ENCODE measurements around the gene MCF2L2.
"Not testable (repeated sequence)": the region's sequence is repeated elsewhere in the genome, so short reads cannot be mapped to it uniquely, and the experiment has no call there.

The MCF2L2 gene

GRCh38 chr3:183394150-183394549 lies 34.3 kb downstream of the MCF2L2 start:
- no peak for DNase-seq

- DNase-seq = no peak
Measured at GRCh38 chr3:183393625-183394024, 34.8 kb downstream of the MCF2L2 start.

DNA sequence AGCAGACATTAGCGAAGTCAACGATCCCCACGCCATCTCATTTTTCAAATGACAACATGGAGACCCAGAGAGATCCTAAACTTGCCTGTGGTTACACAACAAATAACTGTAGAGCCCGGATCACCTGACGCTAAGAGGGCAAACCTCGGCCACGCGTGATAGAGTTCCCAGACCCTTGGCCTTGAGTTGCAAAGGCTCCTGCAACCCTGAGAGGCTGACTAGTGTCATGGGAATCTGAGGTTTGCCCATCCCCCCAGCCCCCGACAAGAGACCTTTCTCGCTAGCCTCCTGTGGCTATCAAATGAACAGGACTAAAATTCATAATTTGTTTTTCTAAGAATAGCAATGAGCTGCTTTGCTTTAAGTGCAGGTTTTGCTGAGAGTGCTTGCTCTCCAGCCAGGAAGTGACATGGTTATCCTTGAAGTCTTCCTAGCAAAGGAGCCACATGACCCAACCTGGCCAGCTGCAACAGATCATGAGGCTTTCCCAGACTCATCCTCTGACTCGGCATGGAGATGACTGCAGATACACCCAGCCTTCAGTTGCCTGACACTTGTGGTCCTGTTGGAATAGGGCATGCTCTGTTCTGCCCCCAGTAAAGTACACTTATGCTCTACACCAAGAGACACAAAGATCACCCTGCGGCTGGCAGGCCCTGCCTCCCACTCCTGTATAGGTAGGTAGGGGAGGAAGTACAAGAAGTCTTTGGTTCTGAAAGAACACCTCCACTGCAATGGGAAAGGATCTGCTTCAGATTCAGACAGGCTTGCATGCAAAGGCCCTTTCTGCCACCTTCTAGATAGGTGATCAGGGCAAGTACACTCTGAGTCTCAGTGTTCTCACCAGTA lies 36.0 kb downstream of the MCF2L2 start:
- DNase-seq = no peak

DNA sequence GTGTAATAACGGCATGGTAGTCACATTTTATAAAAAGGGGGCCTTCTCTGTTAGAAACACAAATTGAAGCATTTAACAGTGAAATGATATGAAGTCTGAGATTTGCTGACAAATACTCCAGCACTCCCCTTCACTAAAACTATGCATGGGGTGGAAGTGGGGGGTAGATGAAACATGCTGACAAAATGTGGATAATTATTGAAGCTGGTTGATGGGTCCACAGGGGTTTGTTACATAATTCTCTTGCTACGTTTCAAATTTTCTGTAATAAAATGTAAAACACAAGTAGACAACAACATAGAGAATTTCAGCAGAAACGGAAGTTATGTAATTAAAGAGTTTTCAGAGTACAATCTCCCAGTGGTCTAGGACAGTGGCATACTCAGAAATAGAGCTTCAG lies 37.0 kb downstream of the MCF2L2 start:
- no peak for DNase-seq

DNA sequence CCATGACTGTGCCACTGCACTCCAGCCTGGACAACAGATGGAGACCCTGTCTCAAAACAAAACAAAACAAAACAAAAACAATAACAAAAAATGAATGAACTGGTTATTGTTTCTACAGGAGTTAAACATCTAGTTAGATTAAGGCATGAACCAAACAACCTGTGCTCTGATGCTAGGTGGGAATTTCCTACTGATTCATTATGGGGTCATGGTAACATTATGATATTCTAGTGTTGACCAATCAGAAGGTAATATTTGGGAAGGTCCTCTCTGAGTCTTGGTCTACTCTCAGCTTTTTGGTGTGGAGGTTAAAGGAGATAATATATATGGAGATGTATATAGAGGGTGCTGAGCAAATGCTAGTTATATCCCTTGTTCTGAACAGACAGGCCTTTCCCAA lies 37.6 kb downstream of the MCF2L2 start:
- no peak for DNase-seq

GRCh38 chr3:183388213-183388895 lies 40.1 kb downstream of the MCF2L2 start:
- DNase-seq = no peak

- DNase-seq = no peak
Measured at GRCh38 chr3:183387797-183388196, 40.6 kb downstream of the MCF2L2 start.

DNA sequence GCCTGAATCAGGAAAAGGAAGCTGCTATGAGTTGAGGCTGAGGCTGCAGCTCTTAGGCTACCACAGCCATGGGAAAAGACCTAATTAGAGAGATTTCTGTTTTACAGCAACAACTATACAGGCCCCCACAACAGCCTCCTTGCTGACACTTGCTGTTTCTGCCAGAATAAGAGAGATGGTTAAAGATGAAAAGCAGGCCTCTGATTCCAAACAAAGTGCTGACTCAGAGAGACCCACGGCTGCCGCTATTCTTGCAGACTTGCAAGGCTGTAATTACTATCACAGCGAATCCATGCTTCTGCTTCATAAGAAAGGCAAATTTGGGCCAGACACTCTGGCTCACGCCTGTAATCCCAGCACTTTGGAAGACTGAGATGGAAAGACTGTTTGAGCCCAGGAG lies 41.8 kb downstream of the MCF2L2 start:
- DNase-seq = no peak

GRCh38 chr3:183385698-183386613 lies 42.5 kb downstream of the MCF2L2 start:
- DNase-seq = peak; percentile 40

DNA sequence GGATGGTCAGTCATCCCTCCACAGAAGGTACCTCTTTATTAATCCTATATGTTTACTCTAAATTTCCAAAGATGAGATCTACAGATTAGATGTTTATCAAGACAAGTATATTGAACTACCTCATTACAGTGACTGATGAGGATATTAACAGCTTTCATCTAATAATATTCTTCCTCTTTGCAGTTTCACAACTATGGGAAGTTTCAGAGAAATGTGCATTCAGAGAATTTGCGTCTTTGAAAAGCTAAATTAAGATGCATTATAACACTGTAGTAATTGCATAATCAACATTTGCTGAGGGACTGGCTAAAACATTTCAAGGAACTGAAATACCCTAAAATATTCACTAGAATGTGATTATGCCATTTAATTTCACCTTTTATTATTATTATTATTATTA lies 46.7 kb downstream of the MCF2L2 start:
- DNase-seq = no peak

- peak; percentile 43 for DNase-seq
Measured at GRCh38 chr3:183381179-183381578, 47.2 kb downstream of the MCF2L2 start.

DNA sequence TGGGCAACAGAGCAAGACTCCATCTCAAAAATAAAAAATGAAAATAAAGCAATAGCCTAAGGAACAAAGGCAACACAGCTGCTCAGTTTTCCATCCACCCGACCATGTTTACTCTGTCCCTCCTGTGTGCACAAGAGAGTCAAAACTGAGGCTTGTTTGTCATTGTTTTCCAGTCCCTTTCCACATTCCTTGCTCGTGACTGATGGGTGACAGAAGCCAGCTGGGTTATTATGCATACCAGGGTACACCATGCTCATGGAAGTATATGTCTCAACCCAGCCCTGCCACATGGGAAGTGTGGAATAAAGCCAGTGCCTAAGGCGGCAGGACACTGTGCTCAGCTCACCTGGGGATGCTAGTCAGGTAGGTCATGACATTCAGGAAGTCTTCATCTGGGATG lies 49.5 kb downstream of the MCF2L2 start:
- DNase-seq = no peak

GRCh38 chr3:183378545-183378944 lies 49.9 kb downstream of the MCF2L2 start:
- no peak for DNase-seq

- no peak for DNase-seq
Measured at GRCh38 chr3:183378008-183378407, 50.4 kb downstream of the MCF2L2 start.

DNA sequence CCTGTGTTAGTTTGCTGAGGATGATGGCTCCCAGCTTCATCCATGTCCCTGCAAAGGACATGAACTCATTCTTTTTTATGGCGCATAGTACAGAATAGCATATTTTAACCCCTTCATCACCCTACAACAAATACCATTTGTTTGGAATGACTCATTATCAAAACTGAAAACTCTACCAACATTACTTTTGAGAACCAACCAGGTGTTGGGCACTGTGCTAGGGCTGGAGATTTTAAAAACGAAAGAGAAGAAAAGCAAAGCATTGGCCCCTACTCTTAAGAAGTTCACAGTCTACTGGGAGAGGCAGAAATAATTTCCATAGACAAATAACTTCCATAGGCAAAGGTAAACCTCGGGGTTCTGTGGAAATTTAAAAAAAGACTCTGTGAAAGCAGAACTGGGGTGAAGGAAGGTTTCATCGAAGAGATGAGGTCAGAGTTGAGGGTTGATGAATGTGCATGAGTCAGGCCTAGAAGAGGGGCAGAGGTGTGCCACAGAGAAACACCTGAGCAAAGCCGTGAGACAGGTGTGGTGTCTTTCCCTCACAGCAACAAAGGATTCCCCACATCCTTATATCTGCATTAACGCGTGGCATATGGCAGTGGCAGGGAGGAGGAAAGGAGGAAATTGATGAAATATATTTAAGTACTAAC lies 51.0 kb downstream of the MCF2L2 start:
- DNase-seq = no peak

GRCh38 chr3:183375787-183376186 lies 52.6 kb downstream of the MCF2L2 start:
- DNase-seq = peak; percentile 48

- no peak for DNase-seq
Measured at GRCh38 chr3:183375337-183375736, 53.1 kb downstream of the MCF2L2 start.

DNA sequence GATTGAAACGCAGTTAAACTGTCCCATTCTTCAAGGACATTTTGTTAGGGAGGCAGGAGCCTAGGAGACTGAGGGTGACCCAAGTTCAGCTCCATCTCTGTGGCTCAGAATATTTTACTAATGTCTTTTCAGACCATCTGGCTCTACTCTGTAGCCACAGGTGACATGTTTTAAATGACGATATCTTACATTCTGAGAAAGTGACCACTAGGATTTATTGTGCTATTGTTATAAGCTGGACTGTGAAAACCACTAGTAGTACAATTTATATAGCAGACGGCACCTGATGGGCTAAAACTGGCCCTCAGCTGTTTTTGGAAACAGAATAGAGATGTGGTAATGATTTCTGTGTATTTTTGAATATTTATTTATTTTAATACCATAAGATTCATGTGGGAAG lies 55.5 kb downstream of the MCF2L2 start:
- DNase-seq = no peak

DNA sequence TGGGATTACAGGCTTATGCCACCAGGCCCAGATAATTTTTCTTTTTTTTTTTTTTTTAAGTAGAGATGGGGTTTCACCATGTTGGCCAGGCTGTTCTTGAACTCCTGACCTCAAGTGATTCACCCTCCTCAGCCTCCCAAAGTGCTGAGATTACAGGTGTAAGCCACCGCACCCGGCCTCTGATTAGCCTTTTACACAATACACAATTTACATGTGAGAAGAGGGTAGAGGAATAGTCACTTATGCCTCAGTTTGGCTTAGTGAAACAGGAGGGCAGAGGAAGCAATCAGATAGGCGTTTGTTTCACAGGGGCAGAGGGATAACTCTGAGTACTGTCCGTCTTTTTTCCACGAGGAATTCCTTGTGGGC lies 56.8 kb downstream of the MCF2L2 start:
- not testable (repeated sequence) for DNase-seq

DNA sequence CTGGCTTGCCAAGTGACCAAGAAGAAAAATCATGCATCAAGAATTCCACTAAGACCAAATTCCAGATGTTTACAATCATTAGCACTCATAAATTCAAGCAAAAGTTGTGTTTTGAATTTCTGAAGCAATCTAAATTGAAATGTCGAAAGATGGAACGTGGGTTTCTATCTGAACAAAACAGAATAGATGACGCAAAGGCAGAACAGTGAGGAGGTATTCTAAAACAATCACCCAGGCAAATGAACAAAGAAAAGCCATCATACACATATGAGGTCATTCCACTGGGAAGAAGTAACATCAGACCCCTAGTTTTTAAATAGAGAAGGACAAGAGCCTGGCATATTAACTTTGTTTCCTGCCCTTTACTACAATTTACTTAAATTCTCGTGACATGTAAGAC lies 58.0 kb downstream of the MCF2L2 start:
- DNase-seq = no peak

DNA sequence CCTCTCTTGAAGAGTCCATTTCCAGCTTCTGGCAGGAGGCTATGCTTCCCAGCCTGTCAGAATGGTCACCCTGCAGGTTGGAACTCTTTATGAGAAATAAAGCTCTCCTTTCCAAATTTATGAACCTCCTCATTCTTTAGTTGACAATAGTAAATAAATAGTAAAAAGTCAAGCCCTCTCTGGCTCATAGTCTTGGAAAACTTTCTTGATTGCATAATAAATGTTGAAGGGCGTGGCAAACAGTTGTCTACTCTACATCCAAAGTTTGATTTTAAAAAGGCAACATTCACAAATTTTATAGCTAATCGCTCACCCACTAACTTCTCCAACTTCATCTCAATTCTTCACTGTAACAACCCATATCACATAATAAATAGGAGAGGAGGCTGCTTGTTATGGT lies 58.8 kb downstream of the MCF2L2 start:
- no peak for DNase-seq

DNA sequence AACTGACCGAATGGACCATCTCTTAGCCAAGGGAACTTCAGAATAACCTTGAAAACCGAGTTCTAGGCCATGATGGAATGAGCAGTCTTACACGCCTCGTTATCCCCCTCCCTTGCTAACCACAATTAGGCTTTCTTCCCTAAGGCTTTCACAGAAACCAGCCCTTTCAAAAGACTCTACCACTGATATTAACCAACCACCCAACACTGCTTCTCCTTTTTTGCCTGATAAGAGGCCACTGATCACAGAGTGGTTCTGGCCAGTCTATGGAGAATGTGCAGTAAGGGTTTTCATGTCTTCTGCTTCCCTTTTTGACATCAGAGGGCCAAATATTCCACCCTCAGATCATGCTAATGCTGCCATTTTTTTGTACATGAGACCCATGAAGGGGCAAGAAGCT lies 59.3 kb downstream of the MCF2L2 start:
- DNase-seq = no peak

Data from CD4-positive, alpha-beta T cell treated with Interleukin-15 for 1 hour (primary cell).